Panc1 (cell line): Measurements from ENCODE around the gene MAST4. TPM values are rescaled to one million over a fixed set of nuclear protein-coding genes. Genes with fewer than 3 reads are reported as not detected.

Source experiments
- ATAC-seq: fragments of 200-7000 bp; cut with Tn5 transposase; 2 replicates; pipeline ENCODE4 v1.9.1; 2020; ENCODE audit warnings: mild to moderate bottlenecking, moderate library complexity
- BruUV-seq: library from RNA; stranded (reverse); fragments of 400-500 nt; replicated peaks from 2 replicates; lab custom pipeline; 2021; lab: Mats Ljungman, UMichigan
- CTCF ChIA-PET: fragments of 300-600 bp; sonication (Branson Sonifier 250); formaldehyde crosslinking; loops from one replicate; lab custom pipeline; 2022; ENCODE audit warnings: antibody characterized with exemption; lab: Charles Lee
- POLR2A ChIA-PET: fragments of 300-600 bp; sonication (Branson Sonifier 250); formaldehyde crosslinking; loops from one replicate; lab custom pipeline; 2022; ENCODE audit warnings: antibody characterized with exemption; lab: Charles Lee
- DNase-seq: peaks from one replicate; pipeline ENCODE4 v3.0.0-alpha.2; 2010; ENCODE audit warnings: low read depth, low spot score
- H3K27ac ChIP-seq: 2 replicates; pipeline ENCODE4 v1.5.1; 2011; ENCODE audit warnings: mild to moderate bottlenecking, low read length, inconsistent platforms
- H3K27me3 ChIP-seq: fragments of 200-500 bp; sonication (Bioruptor generic); 2 replicates; pipeline ENCODE4 v1.6.0; 2014; ENCODE audit warnings: low read length, inconsistent platforms; ENCODE audit not compliant: control insufficient read depth, insufficient read depth
- H3K36me3 ChIP-seq: fragments of 200-500 bp; sonication (Bioruptor generic); 2 replicates; pipeline ENCODE4 v1.5.1; 2014; ENCODE audit warnings: inconsistent platforms, mild to moderate bottlenecking, low read length, moderate library complexity; ENCODE audit not compliant: control insufficient read depth, insufficient read depth
- H3K4me1 ChIP-seq: 2 replicates; pipeline ENCODE4 v1.5.1; 2011; ENCODE audit warnings: inconsistent platforms, mild to moderate bottlenecking, low read length, moderate library complexity; ENCODE audit not compliant: control insufficient read depth, insufficient read depth
- H3K4me3 ChIP-seq, 2 experiments: 2 replicates each; pipeline ENCODE4 v1.5.1; 2011 to 2012; ENCODE audit warnings: low read depth in 2 of 2, low read length in 2 of 2, mild to moderate bottlenecking in 2 of 2, inconsistent platforms in 1 of 2, moderate library complexity in 1 of 2
- H3K9me3 ChIP-seq: fragments of 200-500 bp; sonication (Bioruptor generic); 2 replicates; pipeline ENCODE4 v1.5.1; 2014; ENCODE audit warnings: low read depth, mild to moderate bottlenecking, inconsistent platforms, low read length, moderate library complexity; ENCODE audit not compliant: control insufficient read depth, insufficient read depth
- CTCF ChIP-seq: fragments of 450-650 bp; IDR thresholded peaks from 2 replicates; pipeline ENCODE4 v1.5.1; 2017; ENCODE audit warnings: mild to moderate bottlenecking
- REST ChIP-seq, 2 experiments: IDR thresholded peaks; 2 replicates each; pipeline ENCODE4 v1.6.1; 2011 to 2012; ENCODE audit warnings: low read depth in 2 of 2, control low read depth in 1 of 2, low read length in 1 of 2, mild to moderate bottlenecking in 1 of 2, moderate library complexity in 1 of 2; ENCODE audit not compliant: insufficient read depth in 1 of 2
- TCF7L2 ChIP-seq: IDR thresholded peaks from 2 replicates; pipeline ENCODE4 v1.6.1; 2011; ENCODE audit warnings: mild to moderate bottlenecking, low read depth, low read length, inconsistent platforms
- in situ Hi-C: cut with HindIII; loops from 2 replicates; pipeline ENCODE4 v1.10.0; 2016; ENCODE audit warnings: low sequenced_read_pairs, low pct_unique_long_range_greater_than_20kb
- intact Hi-C: fragments of 100-400 bp; cut with micrococcal nuclease; formaldehyde crosslinking; loops from one replicate; pipeline ENCODE4 v1.10.0; 2022; ENCODE audit not compliant: unreplicated experiment
- total RNA-seq: library from RNA; stranded (reverse); gene quantifications from one replicate; pipeline ENCODE4 v1.2.1, GENCODE V29; 2021; ENCODE audit not compliant: unreplicated experiment

The MAST4 gene
- total RNA-seq, 1 experiment from 2014 or later, result 1.8 TPM

GRCh38 chr5:67043796-67044511, 447.8 kb downstream of the MAST4 start:
- intact Hi-C loops, result no loop called here
- H3K4me1 ChIP-seq, result no peaks in the 10 kb centered on the region

More at GRCh38 chr5:67043796-67044511, 447.8 kb downstream of the MAST4 start:
- H3K4me3 ChIP-seq, result no peak overlapping the region
- CTCF ChIA-PET, result no interaction called here
- H3K27me3 ChIP-seq, result no peaks in the 10 kb centered on the region
- ATAC-seq, result no peak
- no peaks in the 10 kb centered on the region for H3K9me3 ChIP-seq
- no peak for DNase-seq
- POLR2A ChIA-PET, result no interaction called here
- H3K36me3 ChIP-seq, result no peaks in the 10 kb centered on the region
- no peak overlapping the region for H3K27ac ChIP-seq
- in situ Hi-C loops, result no loop called here
- TF ChIP-seq REST (IDR thresholded peaks at IDR 0.05; ENCODE audit: insufficient read depth in 1 of 2, low read depth in 2 of 2, low read length in 1 of 2) (no peak), TCF7L2 (no peak), CTCF (no peak)
- BruUV-seq, result no TSS peak
